Tibial nerve (tissue), 4 donors: Measurements from ENCODE around the gene TINCR. TPM values are rescaled to one million over a fixed set of nuclear protein-coding genes. Genes with fewer than 3 reads are reported as not detected.

Experiments used
- DNase-seq, 2 donors: peaks; one replicate each; pipeline ENCODE4 v3.0.0-alpha.2; 2019; ENCODE audit warnings: low spot score in 2 of 2
- H3K27ac ChIP-seq, 4 donors: fragments of 200-600 bp; sonication (generic) in 3 of 4; one replicate each; pipeline ENCODE4 v1.5.1; 2017 to 2019; ENCODE audit warnings: mild to moderate bottlenecking in 1 of 4
- H3K27me3 ChIP-seq, 2 donors: fragments of 200-600 bp; sonication (generic) in 1 of 2; one replicate each; pipeline versions ENCODE4 v1.5.1 to v1.6.0; 2017 to 2019
- H3K36me3 ChIP-seq, 3 donors: fragments of 200-600 bp; sonication (generic); one replicate each; pipeline ENCODE4 v1.5.1; 2018 to 2019
- H3K4me1 ChIP-seq, 4 donors: fragments of 200-600 bp; sonication (generic) in 3 of 4; one replicate each; pipeline ENCODE4 v1.5.1; 2017 to 2019
- H3K4me3 ChIP-seq, 4 donors: fragments of 200-600 bp; sonication (generic) in 3 of 4; one replicate each; pipeline ENCODE4 v1.5.1; 2017 to 2019; ENCODE audit warnings: mild to moderate bottlenecking in 1 of 4, moderate library complexity in 1 of 4
- H3K9me3 ChIP-seq, 4 donors: fragments of 200-600 bp; sonication (generic) in 3 of 4; one replicate each; pipeline ENCODE4 v1.5.1; 2017 to 2019
- CTCF ChIP-seq, 5 experiments: fragments of 200-600 bp in 3 of 5; fragments of 450-650 bp in 2 of 5; sonication (generic) in 3 of 5; IDR thresholded peaks; one replicate each; pipeline ENCODE4 v1.5.1; 2016 to 2019; ENCODE audit warnings: antibody characterized with exemption in 5 of 5, mild to moderate bottlenecking in 3 of 5, moderate library complexity in 2 of 5
- EP300 ChIP-seq, 2 donors: sonication (generic); formaldehyde crosslinking; IDR thresholded peaks; one replicate each; pipeline ENCODE4 v1.6.1; 2017; ENCODE audit warnings: antibody characterized with exemption in 2 of 2, mild to moderate bottlenecking in 1 of 2
- POLR2A ChIP-seq, 2 donors: fragments of 450-650 bp; IDR thresholded peaks; one replicate each; pipeline ENCODE4 v1.6.1; 2017; ENCODE audit warnings: antibody characterized with exemption in 2 of 2, mild to moderate bottlenecking in 2 of 2, moderate library complexity in 2 of 2
- WGBS, 2 donors: methylation state at CpG; one replicate each; pipeline ENCODE4 v1.1.5; 2018; 5-methylcytosine and 5-hydroxymethylcytosine counted together
- total RNA-seq, 4 donors: library from RNA; depleted of rRNA; stranded (reverse); fragments of >200 nt; gene quantifications; one replicate each; pipeline ENCODE4 v1.1.0, GENCODE V29; 2016

TINCR gene
- total RNA-seq, 4 donors from 2014 or later: 0.30 to 13.9 (median 5.1) TPM

- Histone ChIP-seq H3K36me3 (no peaks in the 10 kb centered on the region), H3K4me1 (peaks cover 0 to 4% (median 0%) of the 10 kb centered on the region in 4 donors), H3K4me3 (no peak overlapping the region), H3K27ac (no peak overlapping the region), H3K9me3 (peaks cover 0 to 33% (median 3%) of the 10 kb centered on the region in 4 donors), H3K27me3 (peaks cover 0 to 44% of the 10 kb centered on the region in 2 donors)
- 3 to 6% methylated on average over 19 to 37 of the region's 38 CpGs for WGBS, 2 donors
- DNase-seq: no peak
- TF ChIP-seq CTCF (IDR thresholded peaks at IDR 0.05): no peak
- TF ChIP-seq EP300 (IDR thresholded peaks at IDR 0.05): no peak
- TF ChIP-seq POLR2A (IDR thresholded peaks at IDR 0.05): no peak
Measured at GRCh38 chr19:5536337-5536894, 31.3 kb downstream of the TINCR start.

GRCh38 chr19:5534787-5535586, 32.8 kb downstream of the TINCR start:
- Histone ChIP-seq H3K4me1 (peaks cover 0 to 4% (median 0%) of the 10 kb centered on the region in 4 donors), H3K9me3 (peaks cover 0 to 33% (median 3%) of the 10 kb centered on the region in 4 donors), H3K36me3 (no peaks in the 10 kb centered on the region), H3K27me3 (peaks cover 0 to 45% of the 10 kb centered on the region in 2 donors), H3K4me3 (no peak overlapping the region), H3K27ac (no peak overlapping the region)
- DNase-seq: no peak
- no peak for TF ChIP-seq CTCF (IDR thresholded peaks at IDR 0.05)
- no peak for TF ChIP-seq POLR2A (IDR thresholded peaks at IDR 0.05)
- TF ChIP-seq EP300 (IDR thresholded peaks at IDR 0.05): no peak
- 73 to 77% methylated on average over 9 of the region's 9 CpGs for WGBS, 2 donors

GRCh38 chr19:5533257-5533656, 34.5 kb downstream of the TINCR start:
- TF ChIP-seq CTCF (IDR thresholded peaks at IDR 0.05) (no peak), EP300 (IDR thresholded peaks at IDR 0.05) (no peak), POLR2A (IDR thresholded peaks at IDR 0.05) (no peak)
- H3K4me3 ChIP-seq: no peak overlapping the region
- peaks cover 0 to 33% (median 3%) of the 10 kb centered on the region in 4 donors for H3K9me3 ChIP-seq
- H3K27ac ChIP-seq: no peak overlapping the region
- H3K36me3 ChIP-seq: no peaks in the 10 kb centered on the region
- H3K4me1 ChIP-seq: peaks cover 0 to 4% (median 0%) of the 10 kb centered on the region in 4 donors
- peaks cover 0 to 45% of the 10 kb centered on the region in 2 donors for H3K27me3 ChIP-seq
- 92 to 95% methylated on average over 3 of the region's 3 CpGs for WGBS, 2 donors
- DNase-seq: no peak

- H3K4me1 ChIP-seq: no peaks in the 10 kb centered on the region
- 80 to 86% methylated on average over 11 of the region's 11 CpGs for WGBS, 2 donors
- no peak for TF ChIP-seq POLR2A (IDR thresholded peaks at IDR 0.05)
- TF ChIP-seq EP300 (IDR thresholded peaks at IDR 0.05): no peak
- no peak for TF ChIP-seq CTCF (IDR thresholded peaks at IDR 0.05)
- H3K9me3 ChIP-seq: peaks cover 0 to 33% (median 3%) of the 10 kb centered on the region in 4 donors
- H3K36me3 ChIP-seq: no peaks in the 10 kb centered on the region
- H3K4me3 ChIP-seq: no peak overlapping the region
- DNase-seq: no peak
- peaks cover 0 to 32% of the 10 kb centered on the region in 2 donors for H3K27me3 ChIP-seq
- no peak overlapping the region for H3K27ac ChIP-seq
Measured at GRCh38 chr19:5530701-5531100, 37.1 kb downstream of the TINCR start.

- H3K4me3 ChIP-seq: no peak overlapping the region
- WGBS, 2 donors: 80 to 85% methylated on average over 6 of the region's 6 CpGs
- TF ChIP-seq CTCF (IDR thresholded peaks at IDR 0.05) (no peak), POLR2A (IDR thresholded peaks at IDR 0.05) (no peak), EP300 (IDR thresholded peaks at IDR 0.05) (no peak)
- H3K4me1 ChIP-seq: no peaks in the 10 kb centered on the region
- peaks cover 0 to 27% of the 10 kb centered on the region in 2 donors for H3K27me3 ChIP-seq
- no peak overlapping the region for H3K27ac ChIP-seq
- no peaks in the 10 kb centered on the region for H3K9me3 ChIP-seq
- DNase-seq: no peak
- no peaks in the 10 kb centered on the region for H3K36me3 ChIP-seq
Measured at GRCh38 chr19:5526691-5527090, 41.1 kb downstream of the TINCR start.
